ENCODE results near the gene CMTM4.

Gene CMTM4

GRCh38 chr16:66585481-66586239 lies 110.9 kb downstream of the CMTM4 start:
- Histone ChIP-seq H3K36me3 (no peaks in the 10 kb centered on the region), H3K4me1 (no peaks in the 10 kb centered on the region), H3K4me3 (ENCODE audit: low read depth, low read length) (no peak overlapping the region), H3K27me3 (no peaks in the 10 kb centered on the region), H3K9me3 (no peaks in the 10 kb centered on the region; the same call in 1 of the 2 replicates)
- no peak for TF ChIP-seq CTCF (IDR thresholded peaks at IDR 0.05; ENCODE audit: low read depth, low read length)
- DNase-seq = no peak

- H3K4me1 ChIP-seq = no peaks in the 10 kb centered on the region
- no peak for TF ChIP-seq CTCF (IDR thresholded peaks at IDR 0.05; ENCODE audit: low read depth, low read length)
- no peaks in the 10 kb centered on the region for H3K36me3 ChIP-seq
- no peak overlapping the region for H3K4me3 ChIP-seq (ENCODE audit: low read depth, low read length)
- peaks cover 2% of the 10 kb centered on the region for H3K9me3 ChIP-seq
- peaks cover 18% of the 10 kb centered on the region for H3K27me3 ChIP-seq
- no peak for DNase-seq
These were observed 115.1 kb downstream of the CMTM4 start for GRCh38 chr16:66581246-66581952.

GRCh38 chr16:66580605-66581209 lies 115.8 kb downstream of the CMTM4 start:
- no peak for DNase-seq
- peaks cover 2% of the 10 kb centered on the region for H3K9me3 ChIP-seq
- TF ChIP-seq CTCF (IDR thresholded peaks at IDR 0.05; ENCODE audit: low read depth, low read length) = no peak
- H3K27me3 ChIP-seq = peaks cover 18% of the 10 kb centered on the region
- H3K4me3 ChIP-seq (ENCODE audit: low read depth, low read length) = no peak overlapping the region
- no peaks in the 10 kb centered on the region for H3K36me3 ChIP-seq
- H3K4me1 ChIP-seq = no peaks in the 10 kb centered on the region

- H3K4me3 ChIP-seq (ENCODE audit: low read depth, low read length) = peak within 1 kb of the TSS; percentile 52
These were observed 117.7 kb downstream of the CMTM4 start, which contains the start of gene CMTM2 for GRCh38 chr16:66578651-66579531. Gene CMTM2 (plus strand): TSS chr16:66579463. CDS start chr16:66579608, 145 bp downstream.

GRCh38 chr16:66576296-66576695 lies 120.2 kb downstream of the CMTM4 start:
- H3K9me3 ChIP-seq = peaks cover 2% of the 10 kb centered on the region; the same call in 1 of the 2 replicates
- no peak overlapping the region for H3K4me3 ChIP-seq (ENCODE audit: low read depth, low read length)
- no peaks in the 10 kb centered on the region for H3K4me1 ChIP-seq
- TF ChIP-seq CTCF (IDR thresholded peaks at IDR 0.05; ENCODE audit: low read depth, low read length) = no peak
- H3K36me3 ChIP-seq = no peaks in the 10 kb centered on the region
- peaks cover 18% of the 10 kb centered on the region for H3K27me3 ChIP-seq
- no peak for DNase-seq

More at GRCh38 chr16:66578651-66579531, 117.7 kb downstream of the CMTM4 start, which contains the start of gene CMTM2:
- TF ChIP-seq CTCF (IDR thresholded peaks at IDR 0.05; ENCODE audit: low read depth, low read length) = no peak
- Histone ChIP-seq H3K4me1 (no peaks in the 10 kb centered on the region), H3K36me3 (no peaks in the 10 kb centered on the region), H3K27me3 (peaks cover 18% of the 10 kb centered on the region), H3K9me3 (peaks cover 2% of the 10 kb centered on the region)
- DNase-seq = peak; percentile 27
